Thoracic aorta (tissue), 2 donors: ENCODE data around the gene XPNPEP1. TPM values are rescaled to one million over a fixed set of nuclear protein-coding genes. Genes with fewer than 3 reads are reported as not detected.

Experiments
- ATAC-seq: fragments of 150-250 bp; one replicate; pipeline ENCODE4 v1.8.0; 2017; ENCODE audit warnings: low read depth; ENCODE audit not compliant: insufficient number of reproducible peaks, low FRiP score
- DNase-seq: peaks from one replicate; pipeline ENCODE4 v3.0.0-alpha.2; 2020; ENCODE audit warnings: low spot score
- H3K27ac ChIP-seq, 2 donors: fragments of 200-600 bp; sonication (generic); 1 replicate in 1 of 2; 2 replicates in 1 of 2; pipeline ENCODE4 v1.5.1; 2016; ENCODE audit warnings: mild to moderate bottlenecking in 2 of 2, moderate library complexity in 2 of 2
- H3K27me3 ChIP-seq: fragments of 200-600 bp; sonication (generic); replicated peaks from 2 replicates; pipeline ENCODE4 v1.6.0; 2016; ENCODE audit warnings: mild to moderate bottlenecking; ENCODE audit not compliant: insufficient read depth
- H3K36me3 ChIP-seq: fragments of 200-600 bp; sonication (generic); one replicate; pipeline ENCODE4 v1.5.1; 2016
- H3K4me1 ChIP-seq, 2 donors: fragments of 200-600 bp; sonication (generic); 1 replicate in 1 of 2; 2 replicates in 1 of 2; pipeline versions ENCODE4 v1.5.1 to v1.6.0; 2016; ENCODE audit warnings: low read depth in 2 of 2, mild to moderate bottlenecking in 1 of 2; ENCODE audit not compliant: control insufficient read depth in 1 of 2
- H3K4me3 ChIP-seq: fragments of 200-600 bp; sonication (generic); 2 replicates; pipeline ENCODE4 v1.5.1; 2016; ENCODE audit warnings: mild to moderate bottlenecking
- H3K9me3 ChIP-seq: fragments of 200-600 bp; sonication (generic); 2 replicates; pipeline ENCODE4 v1.5.1; 2016
- total RNA-seq, 2 donors: library from RNA; depleted of rRNA; stranded (reverse); fragments of >200 nt; gene quantifications; one replicate each; pipeline versions ENCODE4 v1.1.0 to v1.2.3, GENCODE V29; 2016
- TF ChIP-seq, protein P1 (sequence below): fragments of 200-600 bp; sonication (generic); IDR thresholded peaks from one replicate; pipeline ENCODE4 v1.5.1; 2019; ENCODE audit warnings: antibody characterized with exemption

XPNPEP1 gene
- total RNA-seq, 2 donors from 2014 or later = 36.0 to 86.0 TPM

- ATAC-seq (no peak), DNase-seq (no peak)
- Histone ChIP-seq H3K27ac (no peak overlapping the region), H3K9me3 (no peaks in the 10 kb centered on the region), H3K27me3 (no peaks in the 10 kb centered on the region), H3K4me1 (peaks cover 0 to under 1% of the 10 kb centered on the region in 2 donors), H3K4me3 (no peak overlapping the region), H3K36me3 (no peaks in the 10 kb centered on the region)
- TF ChIP-seq, protein P1, sequence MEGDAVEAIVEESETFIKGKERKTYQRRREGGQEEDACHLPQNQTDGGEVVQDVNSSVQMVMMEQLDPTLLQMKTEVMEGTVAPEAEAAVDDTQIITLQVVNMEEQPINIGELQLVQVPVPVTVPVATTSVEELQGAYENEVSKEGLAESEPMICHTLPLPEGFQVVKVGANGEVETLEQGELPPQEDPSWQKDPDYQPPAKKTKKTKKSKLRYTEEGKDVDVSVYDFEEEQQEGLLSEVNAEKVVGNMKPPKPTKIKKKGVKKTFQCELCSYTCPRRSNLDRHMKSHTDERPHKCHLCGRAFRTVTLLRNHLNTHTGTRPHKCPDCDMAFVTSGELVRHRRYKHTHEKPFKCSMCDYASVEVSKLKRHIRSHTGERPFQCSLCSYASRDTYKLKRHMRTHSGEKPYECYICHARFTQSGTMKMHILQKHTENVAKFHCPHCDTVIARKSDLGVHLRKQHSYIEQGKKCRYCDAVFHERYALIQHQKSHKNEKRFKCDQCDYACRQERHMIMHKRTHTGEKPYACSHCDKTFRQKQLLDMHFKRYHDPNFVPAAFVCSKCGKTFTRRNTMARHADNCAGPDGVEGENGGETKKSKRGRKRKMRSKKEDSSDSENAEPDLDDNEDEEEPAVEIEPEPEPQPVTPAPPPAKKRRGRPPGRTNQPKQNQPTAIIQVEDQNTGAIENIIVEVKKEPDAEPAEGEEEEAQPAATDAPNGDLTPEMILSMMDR = no peak
These were observed 88.1 kb downstream of the XPNPEP1 start for GRCh38 chr10:109835257-109835656.

- DNase-seq = no peak
- ATAC-seq = no peak
- no peaks in the 10 kb centered on the region for H3K27me3 ChIP-seq
- H3K9me3 ChIP-seq = no peaks in the 10 kb centered on the region
- H3K4me1 ChIP-seq = no peaks in the 10 kb centered on the region
- H3K4me3 ChIP-seq = no peak overlapping the region
- no peaks in the 10 kb centered on the region for H3K36me3 ChIP-seq
- TF ChIP-seq, protein P1 = no peak
- no peak overlapping the region for H3K27ac ChIP-seq
These were observed 91.5 kb downstream of the XPNPEP1 start for GRCh38 chr10:109831846-109832245.

DNA sequence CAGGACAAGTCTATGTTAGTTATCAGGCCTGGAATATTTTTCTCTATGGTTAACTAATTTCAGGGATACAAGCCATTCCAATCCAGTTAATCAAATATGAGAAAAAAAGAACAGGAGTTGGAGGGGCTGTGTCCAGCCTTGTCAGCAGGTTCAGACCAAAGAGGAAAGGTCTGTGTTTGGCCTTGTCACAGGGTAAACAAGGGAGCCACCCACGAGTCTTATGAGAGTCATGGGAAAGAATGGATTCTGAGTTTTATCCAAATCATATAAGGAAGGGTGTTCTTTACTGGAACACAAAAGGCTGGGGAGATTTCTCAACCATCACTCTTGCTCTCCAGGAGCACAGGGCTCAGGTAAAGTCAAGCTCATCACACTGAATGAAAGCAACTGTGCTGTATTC lies 99.1 kb downstream of the XPNPEP1 start:
- Histone ChIP-seq H3K4me3 (no peak overlapping the region), H3K4me1 (no peaks in the 10 kb centered on the region), H3K27ac (no peak overlapping the region), H3K36me3 (no peaks in the 10 kb centered on the region), H3K27me3 (no peaks in the 10 kb centered on the region), H3K9me3 (no peaks in the 10 kb centered on the region)
- TF ChIP-seq, protein P1 = no peak
- ATAC-seq (no peak), DNase-seq (no peak)

GRCh38 chr10:109823196-109823595 lies 100.1 kb downstream of the XPNPEP1 start:
- Histone ChIP-seq H3K4me3 (no peak overlapping the region), H3K36me3 (no peaks in the 10 kb centered on the region), H3K27me3 (no peaks in the 10 kb centered on the region), H3K9me3 (no peaks in the 10 kb centered on the region), H3K4me1 (no peaks in the 10 kb centered on the region), H3K27ac (no peak overlapping the region)
- ATAC-seq (no peak), DNase-seq (no peak)
- TF ChIP-seq, protein P1 = no peak

DNA sequence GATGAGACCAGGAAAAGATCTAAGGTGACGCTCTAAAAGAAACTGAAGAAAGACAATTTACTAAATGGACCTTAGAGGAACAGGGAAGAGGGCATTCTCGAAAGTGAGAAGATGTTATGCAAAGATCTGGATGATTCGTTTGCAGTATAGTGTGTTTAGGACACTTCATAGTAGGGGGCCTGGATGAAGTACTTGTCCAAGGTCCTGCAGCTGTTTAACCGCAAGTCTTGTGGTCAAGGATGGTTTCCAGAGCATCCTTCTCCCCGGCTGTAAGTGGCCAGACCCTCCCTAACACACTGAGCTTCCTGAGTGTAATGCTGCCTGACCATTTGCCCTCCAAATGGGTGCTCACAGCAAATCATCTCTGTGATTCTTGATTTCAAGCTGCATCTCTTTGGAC lies 101.6 kb downstream of the XPNPEP1 start:
- Histone ChIP-seq H3K27ac (no peak overlapping the region), H3K4me3 (no peak overlapping the region), H3K27me3 (no peaks in the 10 kb centered on the region), H3K9me3 (no peaks in the 10 kb centered on the region), H3K36me3 (no peaks in the 10 kb centered on the region), H3K4me1 (no peaks in the 10 kb centered on the region)
- ATAC-seq (no peak), DNase-seq (no peak)
- TF ChIP-seq, protein P1 = no peak
